Fibroblast of lung (primary cell): ENCODE data around the gene KAT2B.

Experiments
- CTCF ChIP-seq, 2 donors: IDR thresholded peaks in 1 of 2; conservative IDR thresholded peaks in 1 of 2; 1 replicate in 1 of 2; 2 replicates in 1 of 2; pipeline ENCODE4 v1.5.1; 2011 to 2012; ENCODE audit warnings: low read length in 2 of 2, control low read depth in 1 of 2, inconsistent platforms in 1 of 2, low read depth in 1 of 2, mild to moderate bottlenecking in 1 of 2
- EZH2 ChIP-seq: IDR thresholded peaks from 2 replicates; pipeline ENCODE4 v1.5.1; 2012; ENCODE audit warnings: low read length, control low read depth, mild to moderate bottlenecking; ENCODE audit errors: missing control alignments

GRCh38 chr3:20055842-20056241 lies 15.6 kb downstream of the KAT2B start:
- no peak for TF ChIP-seq CTCF (conservative IDR thresholded peaks at IDR 0.05 in 1 of 2, IDR thresholded peaks at IDR 0.05 in 1 of 2; ENCODE audit: low read depth in 1 of 2, low read length in 2 of 2)
- no peak for TF ChIP-seq EZH2
